ENCODE results near the gene EZR. TPM values are rescaled to one million over a fixed set of nuclear protein-coding genes. Genes with fewer than 3 reads are reported as not detected.
A peak's percentile ranks its signal among the peaks of the same experiment; 100 is the strongest.

EZR gene
- total and polyA plus RNA-seq, 9 of the 15 experiments (the other 6 are each of a cell fraction or from before 2014, with no cell fraction given): 36.5 to 162 (median 104) TPM

GRCh38 chr6:158803733-158804143 is 15.4 kb downstream of the EZR start:
- no TSS peak for BruUV-seq (replicated peaks)
- peak overlapping the region; percentile 7; the same call in 1 of the 3 replicates for H3K27ac ChIP-seq (ENCODE audit: extremely low read depth, low read depth, low read length)
- no peak for DNase-seq (ENCODE audit: extremely low read depth in 1 of 4, low spot score in 3 of 4)
- in situ Hi-C loops (cut with MboI) (no loop called here), intact Hi-C loops (cut with micrococcal nuclease) (loop anchor here (10.0 kb wide), 1 partner anchor 301 kb away; no protein-coding TSS in a partner anchor)
- H3K36me3 ChIP-seq (ENCODE audit: control insufficient read depth, insufficient read depth, low read length): peaks cover 39% of the 10 kb centered on the region
- peak; percentile 31; the same call in 2 of the 3 replicates for ATAC-seq
- no peak overlapping the region for H3K4me2 ChIP-seq (ENCODE audit: insufficient read depth, low read length)
- 67% methylated on average over 5 of the region's 5 CpGs for WGBS (ENCODE audit: insufficient coverage, low coverage, missing lambda C conversion rate)
- H3K79me2 ChIP-seq (ENCODE audit: control insufficient read depth, insufficient read depth, low read length): peaks cover 96% of the 10 kb centered on the region
- H4K20me1 ChIP-seq (replicated peaks; ENCODE audit: control insufficient read depth, insufficient read depth, low read length): peaks cover 31% of the 10 kb centered on the region
- peak; percentile 11 for FAIRE-seq
- H3K27me3 ChIP-seq (ENCODE audit: control insufficient read depth in 2 of 2, insufficient read depth in 2 of 2, low read length in 2 of 2): no peaks in the 10 kb centered on the region
- no peaks in the 10 kb centered on the region for H3K9me3 ChIP-seq (replicated peaks; ENCODE audit: control insufficient read depth, insufficient read depth, low read depth, low read length)
- H3K9ac ChIP-seq (ENCODE audit: insufficient read depth in 1 of 2, low read depth in 2 of 2, low read length in 2 of 2): peak overlapping the region in 1 of 2 experiments; percentile 11; a peak in 1 of 4 replicates
- H2AFZ ChIP-seq (ENCODE audit: low read depth, low read length): no peak overlapping the region
- CTCF ChIA-PET (ENCODE audit: low intra/inter-chr PET ratio): no interaction called here
- H3K4me1 ChIP-seq (replicated peaks in 1 of 2; ENCODE audit: control insufficient read depth in 2 of 2, insufficient read depth in 2 of 2, low read length in 2 of 2): peaks cover 11 to 25% of the 10 kb centered on the region in 2 experiments; a peak in 4 of 5 replicates
- H3K9me1 ChIP-seq (ENCODE audit: control insufficient read depth, insufficient read depth, low read length): peaks cover 7% of the 10 kb centered on the region
- H3K4me3 ChIP-seq: no peak overlapping the region
- POLR2A ChIA-PET: interaction anchor here (1.1 to 1.2 kb wide), 2 partner anchors 11 to 40 kb away, joined by 3 to 4 read pairs; no protein-coding TSS in a partner anchor
- TF ChIP-seq NFYB (IDR thresholded peaks at IDR 0.05; ENCODE audit: extremely low read depth, insufficient read length) (no peak), ARID3B (CRISPR knock-in tag; IDR thresholded peaks at IDR 0.05; ENCODE audit: borderline replicate concordance) (no peak), STAT5A (IDR thresholded peaks at IDR 0.05; ENCODE audit: borderline replicate concordance, low read length) (no peak), PHB2 (IDR thresholded peaks at IDR 0.05; ENCODE audit: low read depth) (no peak), ZBTB43 (CRISPR knock-in tag; IDR thresholded peaks at IDR 0.05) (no peak), SAFB2 (IDR thresholded peaks at IDR 0.05; ENCODE audit: borderline replicate concordance, low read depth, low read length, severe bottlenecking) (no peak), GABPA (tag; conservative IDR thresholded peaks at IDR 0.05; ENCODE audit: low read depth) (peak; percentile 50; the same call in 1 of the 2 replicates), HLTF (IDR thresholded peaks at IDR 0.05) (no peak), ZNF121 (CRISPR knock-in tag; conservative IDR thresholded peaks at IDR 0.05) (no peak), STAG1 (CRISPR knock-in tag; IDR thresholded peaks at IDR 0.05; ENCODE audit: borderline replicate concordance) (no peak), ZNF253 (CRISPR knock-in tag; conservative IDR thresholded peaks at IDR 0.05) (no peak), ZNF655 (CRISPR knock-in tag; IDR thresholded peaks at IDR 0.05) (no peak), CREB3 (tag; conservative IDR thresholded peaks at IDR 0.05; ENCODE audit: low read depth) (no peak), MITF (IDR thresholded peaks at IDR 0.05) (no peak), ETV5 (CRISPR knock-in tag; IDR thresholded peaks at IDR 0.05; ENCODE audit: low read depth) (no peak), SUPT5H (IDR thresholded peaks at IDR 0.05) (no peak)
